DMS53 treated with DMSO at 0.1 percent for 48 hours (cell line): ENCODE results near the gene H6PD.

ENCODE experiments used
- DNase-seq: peaks from one replicate; lab custom pipeline; 2025; ENCODE audit not compliant: unreplicated experiment; lab: John Stamatoyannopoulos, UW

Gene H6PD

GRCh38 chr1:9234223-9235095 lies at the start of gene H6PD:
Gene H6PD, plus strand, starts transcription at chr1:9234774. Its CDS starts 10,161 bp downstream, at chr1:9244935.
- DNase-seq = peak; percentile 75

GRCh38 chr1:9186082-9186859 lies 48.3 kb upstream of the H6PD start:
- no peak for DNase-seq

- DNase-seq = no peak
Observed at GRCh38 chr1:9187004-9187403, 47.6 kb upstream of the H6PD start.

GRCh38 chr1:9190234-9190633 lies 44.3 kb upstream of the H6PD start:
- DNase-seq = no peak

- no peak for DNase-seq
Observed at GRCh38 chr1:9191231-9191630, 43.3 kb upstream of the H6PD start.

- no peak for DNase-seq
Observed at GRCh38 chr1:9192578-9193232, 41.9 kb upstream of the H6PD start.

- no peak for DNase-seq
Observed at GRCh38 chr1:9193233-9193625, 41.3 kb upstream of the H6PD start.

- peak; percentile 64 for DNase-seq
Observed at GRCh38 chr1:9194024-9194423, 40.5 kb upstream of the H6PD start.

GRCh38 chr1:9195651-9196050 lies 38.9 kb upstream of the H6PD start:
- DNase-seq = no peak

- peak; percentile 77 for DNase-seq
Observed at GRCh38 chr1:9196129-9197040, 38.2 kb upstream of the H6PD start.

GRCh38 chr1:9197186-9198099 lies 37.1 kb upstream of the H6PD start:
- DNase-seq = no peak

- DNase-seq = no peak
Observed at GRCh38 chr1:9198538-9199361, 35.8 kb upstream of the H6PD start.

- no peak for DNase-seq
Observed at GRCh38 chr1:9200441-9200840, 34.1 kb upstream of the H6PD start.

- no peak for DNase-seq
Observed at GRCh38 chr1:9201401-9202239, 33.0 kb upstream of the H6PD start.

- DNase-seq = no peak
Observed at GRCh38 chr1:9202240-9202870, 32.2 kb upstream of the H6PD start.

GRCh38 chr1:9203511-9203982 lies 31.0 kb upstream of the H6PD start:
- no peak for DNase-seq

GRCh38 chr1:9204156-9204720 lies 30.3 kb upstream of the H6PD start:
- no peak for DNase-seq
